GM12865 (cell line): ENCODE data around the gene IL1RAPL2.

Experiments used
- DNase-seq: peaks from one replicate; pipeline ENCODE4 v3.0.0; 2010; ENCODE audit warnings: low read depth
- H3K4me3 ChIP-seq: 2 replicates; pipeline ENCODE4 v1.5.1; 2011; ENCODE audit warnings: mild to moderate bottlenecking, low read depth, low read length, control low read depth
- TF ChIP-seq, protein P1 (sequence below): IDR thresholded peaks from 2 replicates; pipeline ENCODE4 v1.5.1; 2011; ENCODE audit warnings: low read length, control low read depth, low read depth, inconsistent platforms; ENCODE audit not compliant: insufficient read depth; ENCODE audit errors: missing control alignments

Gene IL1RAPL2

DNA sequence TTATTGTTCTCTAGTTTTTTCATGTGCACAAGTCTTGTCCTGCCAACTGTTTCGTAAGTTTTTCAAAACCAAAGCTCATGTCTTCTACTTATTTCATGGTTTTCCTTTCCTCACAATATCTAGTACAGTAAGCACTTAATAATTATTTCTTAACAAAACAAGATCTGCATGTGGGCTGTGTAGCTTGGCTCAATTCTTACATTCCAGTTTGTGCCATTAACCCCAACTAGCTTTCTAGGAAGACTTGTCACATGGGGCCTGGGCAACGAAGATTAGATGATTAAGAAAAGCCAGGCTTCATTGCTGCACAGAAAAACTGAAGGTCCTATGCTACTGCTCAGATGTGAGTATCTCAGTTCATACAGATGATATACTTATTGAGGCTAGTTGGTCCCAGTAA, 809.8 kb downstream of the IL1RAPL2 start:
- H3K4me3 ChIP-seq: no peak overlapping the region
- DNase-seq: no peak
- TF ChIP-seq, protein P1, sequence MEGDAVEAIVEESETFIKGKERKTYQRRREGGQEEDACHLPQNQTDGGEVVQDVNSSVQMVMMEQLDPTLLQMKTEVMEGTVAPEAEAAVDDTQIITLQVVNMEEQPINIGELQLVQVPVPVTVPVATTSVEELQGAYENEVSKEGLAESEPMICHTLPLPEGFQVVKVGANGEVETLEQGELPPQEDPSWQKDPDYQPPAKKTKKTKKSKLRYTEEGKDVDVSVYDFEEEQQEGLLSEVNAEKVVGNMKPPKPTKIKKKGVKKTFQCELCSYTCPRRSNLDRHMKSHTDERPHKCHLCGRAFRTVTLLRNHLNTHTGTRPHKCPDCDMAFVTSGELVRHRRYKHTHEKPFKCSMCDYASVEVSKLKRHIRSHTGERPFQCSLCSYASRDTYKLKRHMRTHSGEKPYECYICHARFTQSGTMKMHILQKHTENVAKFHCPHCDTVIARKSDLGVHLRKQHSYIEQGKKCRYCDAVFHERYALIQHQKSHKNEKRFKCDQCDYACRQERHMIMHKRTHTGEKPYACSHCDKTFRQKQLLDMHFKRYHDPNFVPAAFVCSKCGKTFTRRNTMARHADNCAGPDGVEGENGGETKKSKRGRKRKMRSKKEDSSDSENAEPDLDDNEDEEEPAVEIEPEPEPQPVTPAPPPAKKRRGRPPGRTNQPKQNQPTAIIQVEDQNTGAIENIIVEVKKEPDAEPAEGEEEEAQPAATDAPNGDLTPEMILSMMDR: no peak

DNA sequence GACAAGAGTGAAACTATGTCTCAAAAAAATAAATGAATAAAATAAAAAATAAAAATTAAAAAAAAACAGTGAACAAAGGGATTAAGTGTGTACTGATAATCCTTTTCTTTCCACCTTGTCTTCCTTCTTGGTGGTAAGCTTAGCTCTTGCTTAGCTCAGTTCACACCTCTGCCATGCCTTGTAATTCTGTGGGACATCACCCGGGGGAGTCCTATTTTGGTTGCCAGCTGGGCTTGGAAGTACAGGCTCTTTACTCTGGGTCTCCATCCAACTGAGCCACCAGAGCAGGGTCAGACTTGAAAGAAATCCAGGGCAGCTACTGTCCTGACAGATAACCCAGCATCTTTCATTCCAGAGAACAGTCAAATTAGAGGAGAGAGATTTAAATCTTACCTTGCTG, 858.7 kb downstream of the IL1RAPL2 start:
- no peak for DNase-seq
- TF ChIP-seq, protein P1: no peak
- H3K4me3 ChIP-seq: no peak overlapping the region

GRCh38 chrX:105451401-105451800, 885.4 kb downstream of the IL1RAPL2 start:
- DNase-seq: no peak
- TF ChIP-seq, protein P1: no peak
- H3K4me3 ChIP-seq: no peak overlapping the region

- TF ChIP-seq, protein P1: no peak
- DNase-seq: no peak
- no peak overlapping the region for H3K4me3 ChIP-seq
Measured at GRCh38 chrX:105458846-105459245, 892.8 kb downstream of the IL1RAPL2 start.

DNA sequence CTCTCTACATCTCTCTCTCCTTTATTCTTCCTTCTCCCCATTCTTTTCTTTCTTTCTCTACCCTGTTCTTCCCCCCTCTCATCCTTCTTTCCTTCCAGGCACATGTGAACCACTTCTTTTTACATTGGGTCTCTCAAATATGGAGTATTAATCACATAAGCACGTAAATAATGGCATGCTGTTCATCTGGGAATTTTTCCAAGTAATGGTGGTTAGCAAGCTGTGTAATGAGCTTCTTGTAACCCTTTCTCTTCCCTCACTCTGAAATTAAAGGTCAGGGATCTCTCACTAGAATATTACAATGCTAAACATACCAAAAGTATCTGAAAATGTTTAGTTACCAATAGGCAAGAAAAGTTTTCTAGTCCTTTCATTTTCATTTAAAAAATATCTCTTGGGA, 894.4 kb downstream of the IL1RAPL2 start:
- no peak overlapping the region for H3K4me3 ChIP-seq
- TF ChIP-seq, protein P1: no peak
- no peak for DNase-seq

DNA sequence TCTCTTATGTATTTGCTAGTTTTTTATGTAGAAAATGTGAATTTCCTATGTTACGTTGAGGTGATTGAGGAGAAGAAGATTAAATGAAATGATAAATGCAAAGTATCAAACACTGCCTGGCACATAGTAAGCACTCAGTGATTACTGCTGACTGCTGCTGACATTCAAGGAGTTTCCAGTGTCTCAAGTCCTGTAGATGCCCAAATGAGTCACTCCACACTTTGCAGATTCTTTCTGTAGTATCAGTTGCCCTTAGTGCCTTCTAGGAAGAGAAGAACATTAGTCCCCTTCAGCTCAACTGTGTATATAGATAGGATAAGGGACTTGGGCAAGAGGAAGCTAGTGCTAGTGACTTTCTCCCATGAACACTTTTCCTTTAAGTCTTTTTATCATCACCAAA, 895.0 kb downstream of the IL1RAPL2 start:
- DNase-seq: no peak
- no peak overlapping the region for H3K4me3 ChIP-seq
- TF ChIP-seq, protein P1: no peak

GRCh38 chrX:105462186-105462585, 896.2 kb downstream of the IL1RAPL2 start:
- no peak for DNase-seq
- TF ChIP-seq, protein P1: no peak
- H3K4me3 ChIP-seq: no peak overlapping the region
